GM23338 (cell line): ENCODE data around the gene SCAMP5.

ENCODE experiments used
- CREB1 ChIP-seq: fragments of 250-450 bp; sonication (Bioruptor Pico); IDR thresholded peaks from 2 replicates; pipeline ENCODE4 v1.5.0; 2020; ENCODE audit warnings: low read depth, mild to moderate bottlenecking, moderate library complexity
- CTCF ChIP-seq, 2 experiments: fragments of 200-600 bp in 1 of 2; sonication (generic) in 1 of 2; conservative IDR thresholded peaks; 2 replicates each; pipeline versions ENCODE4 v1.5.1 to v1.6.1; 2016 to 2017; ENCODE audit warnings: antibody characterized with exemption in 2 of 2, low read depth in 2 of 2, mild to moderate bottlenecking in 2 of 2, moderate library complexity in 1 of 2
- EZH2 ChIP-seq: fragments of 200-600 bp; sonication (generic); IDR thresholded peaks from one replicate; pipeline ENCODE4 v1.8.0; 2017; ENCODE audit warnings: antibody characterized with exemption, mild to moderate bottlenecking, low read depth; ENCODE audit not compliant: unreplicated experiment
- EZH2phosphoT487 ChIP-seq: fragments of 200-600 bp; sonication (generic); IDR thresholded peaks from one replicate; pipeline ENCODE4 v1.8.1; 2018; ENCODE audit warnings: antibody characterized with exemption; ENCODE audit not compliant: unreplicated experiment
- JUNB ChIP-seq: IDR thresholded peaks from one replicate; pipeline ENCODE4 v1.6.1; 2016; ENCODE audit warnings: antibody characterized with exemption; ENCODE audit not compliant: unreplicated experiment
- NANOG ChIP-seq: IDR thresholded peaks from 2 replicates; pipeline ENCODE4 v1.6.1; 2016; ENCODE audit warnings: antibody characterized with exemption, borderline replicate concordance
- POLR2AphosphoS5 ChIP-seq: IDR thresholded peaks from 2 replicates; pipeline ENCODE4 v1.6.1; 2016; ENCODE audit warnings: antibody characterized with exemption, low read depth
- ZNF114 ChIP-seq: fragments of 250-450 bp; sonication (Bioruptor Pico); IDR thresholded peaks from 2 replicates; pipeline ENCODE4 v1.5.0; 2020; ENCODE audit warnings: mild to moderate bottlenecking, moderate library complexity
- TF ChIP-seq, protein P1 (sequence below): IDR thresholded peaks from one replicate; pipeline ENCODE4 v1.6.1; 2018; ENCODE audit warnings: antibody characterized with exemption; ENCODE audit not compliant: unreplicated experiment

- TF ChIP-seq, protein P1, sequence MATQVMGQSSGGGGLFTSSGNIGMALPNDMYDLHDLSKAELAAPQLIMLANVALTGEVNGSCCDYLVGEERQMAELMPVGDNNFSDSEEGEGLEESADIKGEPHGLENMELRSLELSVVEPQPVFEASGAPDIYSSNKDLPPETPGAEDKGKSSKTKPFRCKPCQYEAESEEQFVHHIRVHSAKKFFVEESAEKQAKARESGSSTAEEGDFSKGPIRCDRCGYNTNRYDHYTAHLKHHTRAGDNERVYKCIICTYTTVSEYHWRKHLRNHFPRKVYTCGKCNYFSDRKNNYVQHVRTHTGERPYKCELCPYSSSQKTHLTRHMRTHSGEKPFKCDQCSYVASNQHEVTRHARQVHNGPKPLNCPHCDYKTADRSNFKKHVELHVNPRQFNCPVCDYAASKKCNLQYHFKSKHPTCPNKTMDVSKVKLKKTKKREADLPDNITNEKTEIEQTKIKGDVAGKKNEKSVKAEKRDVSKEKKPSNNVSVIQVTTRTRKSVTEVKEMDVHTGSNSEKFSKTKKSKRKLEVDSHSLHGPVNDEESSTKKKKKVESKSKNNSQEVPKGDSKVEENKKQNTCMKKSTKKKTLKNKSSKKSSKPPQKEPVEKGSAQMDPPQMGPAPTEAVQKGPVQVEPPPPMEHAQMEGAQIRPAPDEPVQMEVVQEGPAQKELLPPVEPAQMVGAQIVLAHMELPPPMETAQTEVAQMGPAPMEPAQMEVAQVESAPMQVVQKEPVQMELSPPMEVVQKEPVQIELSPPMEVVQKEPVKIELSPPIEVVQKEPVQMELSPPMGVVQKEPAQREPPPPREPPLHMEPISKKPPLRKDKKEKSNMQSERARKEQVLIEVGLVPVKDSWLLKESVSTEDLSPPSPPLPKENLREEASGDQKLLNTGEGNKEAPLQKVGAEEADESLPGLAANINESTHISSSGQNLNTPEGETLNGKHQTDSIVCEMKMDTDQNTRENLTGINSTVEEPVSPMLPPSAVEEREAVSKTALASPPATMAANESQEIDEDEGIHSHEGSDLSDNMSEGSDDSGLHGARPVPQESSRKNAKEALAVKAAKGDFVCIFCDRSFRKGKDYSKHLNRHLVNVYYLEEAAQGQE: no peak
- TF ChIP-seq CTCF (conservative IDR thresholded peaks at IDR 0.05; ENCODE audit: low read depth in 2 of 2) (peak in 1 of 2 experiments; percentile 7; a peak in 1 of 4 replicates), EZH2phosphoT487 (no peak), NANOG (no peak), EZH2 (no peak), CREB1 (no peak), POLR2AphosphoS5 (no peak), JUNB (no peak), ZNF114 (no peak)
Observed at GRCh38 chr15:75033809-75034208, 38.4 kb downstream of the SCAMP5 start.
